NCI-H1436 (cell line): ENCODE results near the gene TAF4B.
"Not testable (repeated sequence)": the region's sequence is repeated elsewhere in the genome, so short reads cannot be mapped to it uniquely, and the experiment has no call there.

Source experiments
- DNase-seq: peaks from one replicate; lab custom pipeline; 2025; lab: John Stamatoyannopoulos, UW

TAF4B gene

GRCh38 chr18:26309281-26309680, 83.0 kb downstream of the TAF4B start:
- no peak for DNase-seq

GRCh38 chr18:26312199-26312598, 86.0 kb downstream of the TAF4B start:
- DNase-seq = no peak

GRCh38 chr18:26317398-26317797, 91.2 kb downstream of the TAF4B start:
- DNase-seq = no peak

- DNase-seq = no peak
Observed at GRCh38 chr18:26320686-26321085, 94.4 kb downstream of the TAF4B start.

- DNase-seq = no peak
Observed at GRCh38 chr18:26322890-26323653, 96.8 kb downstream of the TAF4B start.

- DNase-seq = no peak
Observed at GRCh38 chr18:26325771-26326170, 99.5 kb downstream of the TAF4B start.

DNA sequence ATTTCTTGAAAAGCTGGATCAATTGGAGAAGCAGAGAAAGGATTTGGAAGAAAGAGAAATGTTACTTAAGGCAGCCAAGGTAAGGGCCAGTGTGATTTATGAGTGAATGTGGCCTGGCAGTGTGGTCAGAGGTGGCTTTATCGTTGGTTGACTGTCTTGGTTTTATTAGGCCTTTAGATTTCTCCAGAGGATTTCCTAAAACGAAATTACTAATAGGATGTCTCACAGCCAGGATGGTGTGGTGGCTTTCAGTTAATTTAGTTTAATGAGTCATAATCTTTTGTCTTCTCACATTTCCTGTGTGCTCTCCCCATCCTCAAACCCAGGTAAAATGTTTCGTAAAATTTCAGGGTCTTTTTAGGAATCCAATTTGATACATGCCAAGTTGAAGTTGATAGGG, 100.8 kb downstream of the TAF4B start:
- DNase-seq = no peak

DNA sequence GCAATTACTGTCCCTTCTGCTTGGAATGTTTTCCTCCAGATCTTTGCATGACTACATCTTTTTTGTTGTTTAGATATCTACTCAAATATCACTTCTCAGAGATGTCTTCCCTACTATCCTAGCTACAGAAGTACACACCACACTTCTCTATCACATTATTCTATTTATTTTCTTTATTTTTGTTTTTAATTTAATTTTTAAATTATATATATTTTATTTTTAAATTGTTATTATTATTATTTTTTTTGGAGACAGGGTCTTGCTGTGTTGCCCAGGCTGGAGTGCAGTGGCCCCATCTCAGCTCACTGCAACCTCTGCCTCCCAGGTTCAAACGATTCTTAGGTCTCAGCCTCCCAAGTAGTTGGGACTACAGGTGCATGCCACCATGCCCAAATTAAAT, 106.7 kb downstream of the TAF4B start:
- no peak for DNase-seq

- no peak for DNase-seq
Observed at GRCh38 chr18:26335156-26335555, 108.9 kb downstream of the TAF4B start.

- DNase-seq = no peak
Observed at GRCh38 chr18:26335571-26336487, 109.6 kb downstream of the TAF4B start.

DNA sequence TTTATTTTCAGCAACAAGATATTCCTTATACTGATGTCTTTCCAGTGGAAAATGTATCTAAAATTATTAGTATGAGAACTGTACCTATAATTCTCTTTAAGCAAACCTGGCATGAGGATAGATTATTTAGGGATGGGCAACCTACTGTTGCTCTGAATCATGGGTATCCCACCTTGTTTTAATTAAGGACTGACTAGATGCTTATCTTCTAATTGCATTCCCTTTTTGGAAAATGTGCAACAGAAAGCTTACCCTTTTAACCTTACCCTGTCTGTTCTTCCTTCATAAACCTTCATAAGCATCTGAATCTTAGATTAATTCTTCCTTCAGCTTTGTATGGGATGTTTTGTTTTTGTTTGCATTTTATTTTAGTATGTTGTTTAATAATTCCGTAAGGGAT, 110.3 kb downstream of the TAF4B start:
- DNase-seq = no peak

GRCh38 chr18:26342646-26343045, 116.4 kb downstream of the TAF4B start:
- no peak for DNase-seq

DNA sequence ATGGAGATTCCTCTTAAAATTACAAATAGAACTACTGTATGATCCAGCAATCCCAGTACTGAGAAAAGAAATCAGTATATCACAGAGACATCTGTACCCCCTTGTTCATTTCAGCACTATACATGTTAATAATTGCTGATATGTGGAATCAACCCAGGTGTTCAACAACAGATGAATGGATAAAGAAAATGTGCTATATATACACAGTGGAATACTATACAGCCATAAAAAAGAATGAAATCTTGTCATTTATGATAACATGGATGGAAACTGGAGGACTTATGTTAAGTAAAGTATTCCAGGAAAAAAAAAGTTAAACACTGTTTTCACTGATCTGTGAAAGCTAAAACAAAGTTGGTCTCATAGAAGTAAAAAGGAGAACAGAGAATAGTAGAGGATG, 124.7 kb downstream of the TAF4B start:
- DNase-seq = no peak

DNA sequence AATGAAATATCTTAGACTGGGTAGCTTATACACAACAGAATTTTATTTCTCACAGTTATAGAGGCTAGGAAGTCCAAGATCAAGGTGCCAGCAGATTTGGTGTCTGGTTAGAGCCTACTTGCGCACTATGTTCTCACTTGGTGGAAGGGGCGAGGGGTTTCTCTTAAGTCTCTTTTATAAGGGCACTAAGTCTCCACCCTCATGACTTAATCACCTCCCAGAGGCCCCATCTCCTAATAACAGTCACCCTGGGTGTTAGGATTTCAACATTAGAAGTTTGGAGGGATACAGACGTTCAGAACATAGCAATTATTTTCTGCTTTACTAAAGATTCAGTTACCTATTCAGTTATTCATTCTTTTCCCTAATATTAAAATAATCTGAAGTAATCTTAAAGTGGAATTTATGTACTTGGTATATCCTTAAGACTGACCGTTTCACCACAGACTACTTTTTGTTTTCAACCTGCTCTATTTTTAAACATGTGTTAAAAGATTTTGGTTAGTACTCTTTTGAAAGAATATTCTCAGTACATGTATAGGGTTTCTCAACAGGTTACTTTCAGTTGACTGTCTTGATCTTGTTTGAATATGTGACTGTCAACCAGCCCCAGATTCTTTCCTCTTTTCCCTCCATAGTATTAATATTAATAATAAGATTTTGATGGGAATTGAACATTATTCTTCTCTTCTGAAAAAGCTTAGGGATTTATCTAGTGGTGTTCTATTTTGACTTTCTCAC, 130.0 kb downstream of the TAF4B start:
- no peak for DNase-seq

- no peak for DNase-seq
Observed at GRCh38 chr18:26357960-26358359, 131.7 kb downstream of the TAF4B start.

GRCh38 chr18:26362021-26362420, 135.8 kb downstream of the TAF4B start:
- DNase-seq = no peak

DNA sequence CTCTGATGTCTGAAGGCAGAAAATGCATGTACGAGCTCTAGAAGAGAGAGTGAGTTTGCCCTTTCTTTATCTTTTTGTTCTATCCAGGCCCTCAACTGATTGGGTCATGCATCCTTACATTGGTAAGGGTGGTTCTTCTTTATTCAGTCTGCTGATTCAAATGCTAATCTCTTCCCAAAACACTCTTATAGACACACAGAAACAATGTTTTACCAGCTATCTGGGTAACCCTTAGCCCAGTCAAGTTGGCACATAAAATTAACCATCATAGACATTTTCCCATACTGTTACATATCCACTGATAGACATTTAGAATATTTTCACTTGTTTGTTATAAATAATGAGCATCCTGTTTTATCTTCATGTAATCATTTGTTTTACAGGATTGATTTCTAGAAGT, 141.2 kb downstream of the TAF4B start:
- no peak for DNase-seq

DNA sequence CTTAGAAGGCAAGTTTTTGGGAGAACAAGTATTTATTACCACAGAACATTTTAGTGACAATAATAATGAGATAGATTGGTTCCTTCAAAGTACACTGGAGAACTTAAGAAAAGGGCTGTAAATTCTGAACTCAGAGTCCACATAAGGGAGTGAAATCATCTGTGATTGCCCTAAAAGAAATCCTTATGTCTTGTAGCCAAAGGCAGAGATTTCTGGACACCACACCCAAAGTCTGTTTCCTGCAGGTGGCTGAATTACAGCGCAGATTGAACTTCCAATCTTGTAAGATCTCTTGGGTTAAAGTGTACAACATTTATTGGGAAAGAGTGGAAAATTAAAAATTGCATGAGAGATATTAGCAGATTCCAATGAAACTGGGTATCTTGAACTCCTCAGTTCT, 143.8 kb downstream of the TAF4B start:
- DNase-seq = no peak

- DNase-seq = no peak
Observed at GRCh38 chr18:26376105-26376504, 149.9 kb downstream of the TAF4B start.

- DNase-seq = no peak
Observed at GRCh38 chr18:26378701-26379100, 152.5 kb downstream of the TAF4B start.

GRCh38 chr18:26381555-26381954, 155.3 kb downstream of the TAF4B start:
- not testable (repeated sequence) for DNase-seq

DNA sequence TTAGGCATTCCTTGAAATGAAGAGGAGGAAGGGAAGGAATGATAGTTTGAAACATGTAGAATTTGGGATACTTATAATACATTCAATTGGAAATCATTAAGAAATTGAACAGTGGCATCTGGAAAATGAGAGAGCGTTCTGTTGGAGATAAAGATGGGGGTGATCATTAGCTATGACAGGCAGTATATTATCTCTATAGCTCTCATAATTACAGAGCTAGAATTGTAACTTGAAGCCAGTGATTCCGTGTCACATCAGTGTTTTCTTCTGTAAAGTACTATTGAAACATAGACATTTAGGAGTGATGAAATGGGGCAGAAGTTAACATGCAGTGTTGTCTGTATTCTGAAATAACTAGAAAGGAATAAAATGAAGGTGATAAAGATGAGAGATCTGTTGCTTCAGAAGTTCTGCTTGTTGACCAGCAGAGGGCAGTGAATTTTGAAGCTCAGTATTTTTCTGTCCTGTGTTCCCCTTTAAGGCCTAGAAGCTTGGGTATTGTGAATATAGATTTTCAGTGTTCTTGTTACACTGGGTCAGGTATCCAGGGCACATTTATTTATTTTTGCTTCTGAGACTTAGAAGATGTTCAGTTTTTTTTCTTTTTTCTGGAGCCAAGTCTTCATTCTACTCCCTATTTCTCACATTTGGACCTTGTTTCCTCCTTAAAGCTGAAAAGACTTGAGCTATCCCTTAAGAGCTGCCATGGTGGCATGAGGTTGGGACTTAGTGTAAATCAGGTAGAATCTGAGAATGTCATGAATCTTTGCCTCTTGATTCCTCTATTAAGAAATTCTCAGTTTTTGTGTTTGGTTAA, 157.4 kb downstream of the TAF4B start:
- DNase-seq = peak; percentile 22
